ENCODE results near the gene CNTN4. TPM values are rescaled to one million over a fixed set of nuclear protein-coding genes. Genes with fewer than 3 reads are reported as not detected.

Gene CNTN4
- total and polyA plus RNA-seq, 8 donors = 2.5 to 10.8 (median 5.1) TPM

- peak overlapping the region in 3 of 4 donors; percentile 24 to 58 (median 56) for H3K27ac ChIP-seq
- no peaks in the 10 kb centered on the region for H3K9me3 ChIP-seq
- 1 to 2% methylated on average over 51 to 58 of the region's 58 CpGs for WGBS, 2 donors
- no peaks in the 10 kb centered on the region for H3K27me3 ChIP-seq
- FAIRE-seq (no peak), ATAC-seq (peak; percentile 47 to 66 (median 63)), DNase-seq (peak in 5 of 6 donors; percentile 21 to 79 (median 35))
- H3K4me3 ChIP-seq = peak overlapping the region; percentile 37 to 56 (median 54)
- TF ChIP-seq CTCF (IDR thresholded peaks at IDR 0.05) = no peak
- H3K4me1 ChIP-seq = no peaks in the 10 kb centered on the region
- intact Hi-C loops (cut with DNase I) = no loop called here
- no peaks in the 10 kb centered on the region for H3K36me3 ChIP-seq
These were observed 484 bp downstream of the CNTN4 start for GRCh38 chr3:2099028-2099671.

GRCh38 chr3:2099779-2100191 is 1.1 kb downstream of the CNTN4 start:
- FAIRE-seq (no peak), ATAC-seq (peak in 2 of 4 donors; percentile 4 to 13), DNase-seq (peak in 3 of 6 donors; percentile 8 to 62 (median 16))
- no peaks in the 10 kb centered on the region for H3K36me3 ChIP-seq
- H3K27me3 ChIP-seq = no peaks in the 10 kb centered on the region
- intact Hi-C loops (cut with DNase I) = no loop called here
- H3K4me1 ChIP-seq = no peaks in the 10 kb centered on the region
- H3K27ac ChIP-seq = no peak overlapping the region
- no peak for TF ChIP-seq CTCF (IDR thresholded peaks at IDR 0.05)
- no peaks in the 10 kb centered on the region for H3K9me3 ChIP-seq
- H3K4me3 ChIP-seq = peak overlapping the region; percentile 37 to 56 (median 54)
- WGBS, 2 donors = 2% methylated on average over 26 of the region's 26 CpGs

GRCh38 chr3:2106438-2106837 is 7.8 kb downstream of the CNTN4 start:
- no peak for FAIRE-seq

GRCh38 chr3:2110597-2111117 is 12.0 kb downstream of the CNTN4 start:
- Histone ChIP-seq H3K36me3 (no peaks in the 10 kb centered on the region), H3K27ac (no peak overlapping the region), H3K9me3 (no peaks in the 10 kb centered on the region), H3K27me3 (no peaks in the 10 kb centered on the region), H3K4me1 (no peaks in the 10 kb centered on the region), H3K4me3 (no peak overlapping the region)
- intact Hi-C loops (cut with DNase I) = no loop called here
- WGBS, 2 donors = 35 to 39% methylated on average over 2 of the region's 2 CpGs
- ATAC-seq (no peak), DNase-seq (no peak), FAIRE-seq (no peak)
- TF ChIP-seq CTCF (IDR thresholded peaks at IDR 0.05) = no peak

More at GRCh38 chr3:2106438-2106837, 7.8 kb downstream of the CNTN4 start:
- Histone ChIP-seq H3K9me3 (no peaks in the 10 kb centered on the region), H3K27ac (no peak overlapping the region), H3K27me3 (no peaks in the 10 kb centered on the region), H3K36me3 (no peaks in the 10 kb centered on the region), H3K4me3 (no peak overlapping the region), H3K4me1 (no peaks in the 10 kb centered on the region)
- intact Hi-C loops (cut with DNase I) = no loop called here
- TF ChIP-seq CTCF (IDR thresholded peaks at IDR 0.05) = no peak
- ATAC-seq = no peak
- 42 to 56% methylated on average over 6 of the region's 6 CpGs for WGBS, 2 donors
- no peak for DNase-seq
